AG04449 (cell line): ENCODE data around the gene ZSCAN25.

Experiments
- CTCF ChIA-PET: fragments of 350-600 bp; formaldehyde crosslinking; extraction: SDS; loops from one replicate; lab custom pipeline; 2021; ENCODE audit warnings: antibody characterized with exemption; lab: Yijun Ruan, JAX
- POLR2A ChIA-PET: fragments of 400-600, 350-600 bp; formaldehyde crosslinking; extraction: SDS; loops from one replicate; lab custom pipeline; 2020; ENCODE audit warnings: antibody characterized with exemption, inconsistent platforms; lab: Yijun Ruan, JAX
- DNase-seq: peaks from one replicate; pipeline ENCODE4 v3.0.0-alpha.2; 2010; ENCODE audit warnings: low read depth, low spot score
- H3K4me3 ChIP-seq: 2 replicates; pipeline ENCODE4 v1.5.1; 2011; ENCODE audit warnings: low read depth, mild to moderate bottlenecking, control low read depth, low read length
- CTCF ChIP-seq: IDR thresholded peaks from one replicate; pipeline ENCODE4 v1.5.1; 2011; ENCODE audit warnings: mild to moderate bottlenecking, moderate library complexity, low read length, control low read depth, inconsistent platforms; ENCODE audit not compliant: insufficient read depth; ENCODE audit errors: missing control alignments

The ZSCAN25 gene

DNA sequence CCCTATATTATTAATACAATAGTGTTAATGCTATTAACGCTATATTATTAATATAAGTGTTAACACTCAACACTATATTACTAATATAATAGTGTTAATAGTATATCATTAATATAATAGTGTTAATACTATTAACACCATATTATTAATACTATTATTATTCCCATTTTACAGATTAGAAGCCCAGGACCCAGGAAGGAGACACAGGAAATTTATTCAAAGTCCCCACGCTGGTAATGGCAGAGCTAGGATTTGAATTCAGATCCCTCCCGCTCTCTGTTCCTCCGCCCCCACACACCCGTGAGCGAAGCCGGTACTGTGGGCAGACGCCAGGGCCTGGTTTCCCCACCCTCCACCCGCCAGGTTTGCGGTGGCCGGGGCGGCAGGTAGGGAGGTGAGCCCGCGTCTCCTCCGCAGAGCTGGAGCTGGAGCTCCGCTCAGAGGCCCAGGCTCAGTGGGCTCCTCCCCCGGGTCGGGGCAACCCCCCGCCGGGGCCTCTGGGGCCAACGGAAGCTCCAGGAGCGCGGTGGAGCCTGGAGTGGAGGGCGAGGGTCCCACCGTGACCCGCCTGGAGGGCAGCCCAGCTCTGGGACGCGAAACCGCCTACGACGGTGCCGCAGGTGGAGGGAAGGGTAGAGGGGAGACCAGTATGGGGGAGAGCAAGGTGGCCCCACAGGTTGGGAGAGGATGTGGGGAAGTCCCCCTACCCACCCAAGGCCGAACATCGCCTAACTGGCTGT lies 18.8 kb upstream of the ZSCAN25 start, which contains the start of gene TMEM225B:
Gene TMEM225B (plus strand): TSS at position 506 of the 740 bp plus-strand sequence. CDS start 6,122 bp downstream, outside the sequence.
- CTCF ChIA-PET, result interaction anchor here (0.6 to 0.9 kb wide), 2 partner anchors 18 to 73 kb away, joined by 3 to 4 read pairs; partner anchors contain the start of gene ZSCAN25
- POLR2A ChIA-PET, result no interaction called here
- TF ChIP-seq CTCF, result no peak
- H3K4me3 ChIP-seq, result no peak within 1 kb of the TSS
- DNase-seq, result no peak

- no peak overlapping the region for H3K4me3 ChIP-seq
- ChIA-PET POLR2A (no interaction called here), CTCF (no interaction called here)
- no peak for TF ChIP-seq CTCF
- DNase-seq, result no peak
Observed at GRCh38 chr7:99599836-99600235, 16.9 kb upstream of the ZSCAN25 start.

GRCh38 chr7:99601656-99602310 lies 15.0 kb upstream of the ZSCAN25 start:
- no peak overlapping the region for H3K4me3 ChIP-seq
- ChIA-PET POLR2A (no interaction called here), CTCF (interaction anchor here (1.1 kb wide), 1 partner anchor 15 kb away, joined by 3 read pairs; the partner anchor contains the start of gene ZSCAN25)
- no peak for TF ChIP-seq CTCF
- DNase-seq, result no peak

DNA sequence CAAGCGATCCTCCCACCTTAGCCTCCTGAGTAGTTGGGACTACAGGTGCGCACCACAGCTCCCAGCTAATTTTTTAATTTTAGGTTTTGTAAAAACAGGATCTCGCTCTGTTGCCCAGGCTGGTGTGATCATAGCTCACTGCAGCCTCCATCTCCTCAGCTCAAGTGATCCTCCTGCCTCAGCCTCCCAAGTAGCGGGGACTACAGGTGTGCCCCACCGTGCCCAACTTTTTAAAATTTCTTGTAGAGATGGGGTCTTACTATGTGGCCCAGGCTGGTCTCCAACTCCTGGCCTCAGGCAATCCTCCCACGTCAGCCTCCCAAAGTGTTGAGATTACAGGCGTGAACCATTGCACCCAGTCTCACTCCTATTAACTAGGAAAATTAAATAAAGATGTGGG lies 11.2 kb upstream of the ZSCAN25 start:
- CTCF ChIA-PET, result no interaction called here
- POLR2A ChIA-PET, result no interaction called here

DNA sequence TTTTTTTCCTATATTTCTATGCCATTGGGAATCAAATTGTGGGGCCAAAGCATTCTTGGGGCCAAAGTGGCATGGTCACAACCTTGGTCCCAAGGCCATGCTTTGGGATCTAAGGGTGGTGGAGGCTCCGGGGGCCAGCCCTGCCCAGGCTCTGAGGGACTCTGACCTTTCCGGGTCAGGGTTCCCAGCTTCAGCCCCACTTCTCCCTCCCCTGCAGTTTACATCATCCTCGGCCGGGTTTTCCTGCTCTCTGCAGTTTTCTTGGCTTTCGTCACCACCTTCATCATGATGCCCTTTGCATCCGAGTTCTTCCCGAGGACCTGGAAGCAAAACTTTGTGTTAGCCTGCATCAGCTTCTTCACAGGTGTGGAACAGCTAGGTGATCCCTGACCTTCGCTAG lies 10.2 kb upstream of the ZSCAN25 start:
- DNase-seq, result no peak
- no peak overlapping the region for H3K4me3 ChIP-seq
- ChIA-PET POLR2A (no interaction called here), CTCF (interaction anchor here (0.8 kb wide), 1 partner anchor 10 kb away, joined by 3 read pairs; no protein-coding TSS in a partner anchor)
- TF ChIP-seq CTCF, result no peak

More for the DNA sequence above, 11.2 kb upstream of the ZSCAN25 start:
- no peak for DNase-seq
- H3K4me3 ChIP-seq, result no peak overlapping the region
- TF ChIP-seq CTCF, result no peak

GRCh38 chr7:99607548-99607947 lies 9.2 kb upstream of the ZSCAN25 start:
- no peak for TF ChIP-seq CTCF
- ChIA-PET POLR2A (no interaction called here), CTCF (no interaction called here)
- no peak overlapping the region for H3K4me3 ChIP-seq
- no peak for DNase-seq
